B cell (primary cell): Measurements from ENCODE around the gene TMEM132D. TPM values are rescaled to one million over a fixed set of nuclear protein-coding genes. Genes with fewer than 3 reads are reported as not detected.

Experiments
- ATAC-seq: fragments of 200-7000 bp; cut with Tn5 transposase; one replicate; pipeline ENCODE4 v1.10.0; 2021; ENCODE audit warnings: low read depth, mild to moderate bottlenecking, moderate number of reproducible peaks, moderate library complexity
- CTCF ChIA-PET: fragments of 350-600 bp; sonication (Branson Sonifier 250); formaldehyde crosslinking; loops from one replicate; lab custom pipeline; 2021; ENCODE audit warnings: antibody characterized with exemption, inconsistent platforms; lab: Charles Lee
- POLR2A ChIA-PET: fragments of 350-600 bp; sonication (Branson Sonifier 250); formaldehyde crosslinking; loops from one replicate; lab custom pipeline; 2021; ENCODE audit warnings: antibody characterized with exemption; lab: Charles Lee
- DNase-seq: peaks from one replicate; pipeline ENCODE4 v3.0.0; 2013
- H2AFZ ChIP-seq: 2 replicates; pipeline ENCODE4 v1.6.1; 2012; ENCODE audit warnings: mild to moderate bottlenecking, low read depth, low read length; ENCODE audit not compliant: insufficient read depth, poor library complexity, severe bottlenecking
- H3K27ac ChIP-seq, 2 donors: 1 replicate in 1 of 2; 2 replicates in 1 of 2; pipeline ENCODE4 v1.5.1; 2012 to 2013; ENCODE audit warnings: low read length in 2 of 2, mild to moderate bottlenecking in 2 of 2, moderate library complexity in 1 of 2
- H3K27me3 ChIP-seq, 4 experiments: fragments of 200-600 bp in 1 of 4; sonication (generic) in 1 of 4; replicated peaks in 1 of 4; 1 replicate in 2 of 4; 2 replicates in 2 of 4; pipeline versions ENCODE4 v1.6.1 to v1.7.0; 2013 to 2016; ENCODE audit warnings: low read length in 3 of 4, mild to moderate bottlenecking in 2 of 4, mixed read lengths in 1 of 4, moderate library complexity in 1 of 4; ENCODE audit not compliant: insufficient read depth in 4 of 4, control insufficient read depth in 3 of 4; ENCODE audit errors: control extremely low read depth in 1 of 4
- H3K36me3 ChIP-seq, 2 experiments: replicated peaks in 1 of 2; 1 replicate in 1 of 2; 2 replicates in 1 of 2; pipeline versions ENCODE4 v1.6.1 to v1.7.1; 2013; ENCODE audit warnings: low read length in 1 of 2; ENCODE audit not compliant: insufficient read depth in 2 of 2, control insufficient read depth in 1 of 2; ENCODE audit errors: control extremely low read depth in 1 of 2, extremely low read depth in 1 of 2
- H3K4me1 ChIP-seq, 2 donors: fragments of 200-600 bp in 1 of 2; sonication (generic) in 1 of 2; 1 replicate in 1 of 2; 2 replicates in 1 of 2; pipeline versions ENCODE4 v1.5.1 to v1.6.1; 2013 to 2017; ENCODE audit warnings: low read length in 2 of 2; ENCODE audit not compliant: control insufficient read depth in 2 of 2, insufficient read depth in 2 of 2
- H3K4me2 ChIP-seq: replicated peaks from 2 replicates; pipeline ENCODE3; 2012; ENCODE audit warnings: mild to moderate bottlenecking, low read depth, low read length; ENCODE audit not compliant: poor library complexity, severe bottlenecking
- H3K4me3 ChIP-seq, 5 experiments: fragments of 200-600 bp in 1 of 5; sonication (generic) in 1 of 5; 1 replicate in 3 of 5; 2 replicates in 2 of 5; pipeline versions ENCODE4 v1.5.1 to v1.7.0; 2011 to 2016; ENCODE audit warnings: low read length in 4 of 5, mild to moderate bottlenecking in 4 of 5, low read depth in 2 of 5, control low read depth in 1 of 5, moderate library complexity in 1 of 5; ENCODE audit not compliant: insufficient read depth in 1 of 5; ENCODE audit errors: control extremely low read depth in 1 of 5, extremely low read depth in 1 of 5
- H3K79me2 ChIP-seq: fragments of 200-600 bp; sonication (generic); one replicate; pipeline ENCODE4 v1.6.0; 2016; ENCODE audit warnings: low read length; ENCODE audit not compliant: control insufficient read depth, insufficient read depth
- H3K9ac ChIP-seq: fragments of 200-600 bp; sonication (generic); 2 replicates; pipeline ENCODE4 v1.6.1; 2017; ENCODE audit warnings: mild to moderate bottlenecking, low read length, moderate library complexity
- H3K9me3 ChIP-seq, 3 donors: one replicate each; pipeline versions ENCODE4 v1.6.1 to v1.7.1; 2013; ENCODE audit warnings: low read length in 2 of 3; ENCODE audit not compliant: control insufficient read depth in 2 of 3, insufficient read depth in 1 of 3; ENCODE audit errors: control extremely low read depth in 1 of 3
- H4K20me1 ChIP-seq: 2 replicates; pipeline ENCODE4 v1.6.0; 2012; ENCODE audit warnings: mild to moderate bottlenecking, low read length; ENCODE audit not compliant: insufficient read depth, control insufficient read depth, poor library complexity, severe bottlenecking
- H3K27ac Mint-ChIP-seq: one replicate; pipeline ENCODE4 v1.8.0; 2021; ENCODE audit warnings: mixed read lengths
- H3K27me3 Mint-ChIP-seq: one replicate; pipeline ENCODE4 v1.8.0; 2021; ENCODE audit warnings: mixed read lengths
- H3K4me1 Mint-ChIP-seq: one replicate; pipeline ENCODE4 v1.8.0; 2021; ENCODE audit warnings: mixed read lengths
- H3K4me3 Mint-ChIP-seq: one replicate; pipeline ENCODE4 v1.8.0; 2021; ENCODE audit warnings: mixed read lengths
- H3K9me3 Mint-ChIP-seq: one replicate; pipeline ENCODE4 v1.8.0; 2022; ENCODE audit warnings: mixed read lengths; ENCODE audit not compliant: insufficient read depth
- EZH2 ChIP-seq: IDR thresholded peaks from 2 replicates; pipeline ENCODE4 v1.6.1; 2012; ENCODE audit warnings: borderline replicate concordance, low read depth, mild to moderate bottlenecking, moderate library complexity, low read length; ENCODE audit not compliant: insufficient read depth, poor library complexity, severe bottlenecking
- WGBS: methylation state at CpG from one replicate; pipeline ENCODE4 v1.1.5; 2013; ENCODE audit warnings: missing lambda C conversion rate; ENCODE audit not compliant: insufficient coverage; 5-methylcytosine and 5-hydroxymethylcytosine counted together
- intact Hi-C: fragments of 100-400 bp; cut with micrococcal nuclease; formaldehyde crosslinking; loops from one replicate; pipeline ENCODE4 v1.10.0; 2022
- polyA plus RNA-seq: library from polyadenylated mRNA; depleted of rRNA; stranded (reverse); fragments of >200 nt; gene quantifications from 2 replicates; pipeline ENCODE4 v1.2.3, GENCODE V29; 2012
- total RNA-seq, 2 donors: library from RNA; stranded (reverse); fragments of 120-200 nt in 1 of 2; gene quantifications; 1 replicate in 1 of 2; 2 replicates in 1 of 2; pipeline versions ENCODE4 v1.2.3 to v1.2.4, GENCODE V29; 2013 to 2022
- TF ChIP-seq, protein P1 (sequence below): fragments of 200-600 bp; IDR thresholded peaks from one replicate; pipeline ENCODE4 v1.8.0; 2022; ENCODE audit warnings: antibody characterized with exemption, mild to moderate bottlenecking

The TMEM132D gene
- total and polyA plus RNA-seq, 2 donors (not counting 1 experiment from before 2014, with no cell fraction given) = not detected

DNA sequence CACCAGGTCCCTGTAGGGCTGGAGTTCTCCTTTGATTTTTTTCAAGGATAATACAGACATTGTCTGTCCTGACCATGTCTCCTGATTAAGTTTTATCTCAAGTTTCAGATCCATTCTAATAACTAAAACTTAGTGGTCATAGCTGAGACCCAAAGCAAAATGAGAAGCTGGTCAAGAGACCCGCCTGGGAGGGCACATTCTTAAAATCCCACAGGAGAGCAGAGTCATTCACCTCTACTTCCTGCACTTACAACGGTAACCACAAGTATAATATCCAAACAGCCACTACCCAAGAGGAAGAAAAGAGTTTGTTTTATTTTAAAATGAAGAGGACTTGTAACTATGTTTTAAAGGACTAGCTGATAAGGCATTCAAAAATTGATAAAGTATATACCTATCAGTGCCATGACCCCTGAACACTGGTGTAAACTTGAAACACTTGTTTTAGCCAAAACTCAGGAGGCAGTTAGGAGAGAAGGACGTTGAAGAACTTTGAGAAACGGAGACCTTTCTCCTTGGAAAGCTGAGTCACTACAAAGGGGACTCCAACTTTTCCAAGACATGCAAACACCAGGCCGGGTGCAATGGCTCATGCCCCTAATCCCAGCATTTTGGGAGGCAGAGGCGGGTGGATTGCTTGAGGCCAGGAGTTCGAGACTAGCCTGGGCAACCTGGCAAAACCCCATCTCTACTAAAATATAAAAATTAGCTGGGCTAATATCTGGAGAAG, 572.3 kb downstream of the TMEM132D start:
- Histone ChIP-seq H3K4me1 (no peaks in the 10 kb centered on the region), H3K27ac (no peak overlapping the region), H3K27me3 (no peaks in the 10 kb centered on the region), H3K9me3 (peaks cover 0 to 8% (median 4%) of the 10 kb centered on the region in 3 donors), H3K79me2 (no peaks in the 10 kb centered on the region), H4K20me1 (no peaks in the 10 kb centered on the region), H3K4me2 (no peak overlapping the region), H2AFZ (no peak overlapping the region), H3K4me3 (no peak overlapping the region), H3K9ac (no peak overlapping the region), H3K36me3 (no peaks in the 10 kb centered on the region)
- ChIA-PET CTCF (interaction anchor here (0.6 kb wide), 1 partner anchor 166 kb away, joined by 3 read pairs; no protein-coding TSS in a partner anchor), POLR2A (no interaction called here)
- 58% methylated on average over 2 of the region's 7 CpGs for WGBS
- intact Hi-C loops = no loop called here
- H3K9me3 Mint-ChIP-seq = peaks cover 2% of the 10 kb centered on the region
- H3K27me3 Mint-ChIP-seq = no peaks in the 10 kb centered on the region
- no peak overlapping the region for H3K4me3 Mint-ChIP-seq
- no peak for ATAC-seq
- no peak overlapping the region for H3K27ac Mint-ChIP-seq
- no peak for DNase-seq
- no peaks in the 10 kb centered on the region for H3K4me1 Mint-ChIP-seq
- TF ChIP-seq, protein P1, sequence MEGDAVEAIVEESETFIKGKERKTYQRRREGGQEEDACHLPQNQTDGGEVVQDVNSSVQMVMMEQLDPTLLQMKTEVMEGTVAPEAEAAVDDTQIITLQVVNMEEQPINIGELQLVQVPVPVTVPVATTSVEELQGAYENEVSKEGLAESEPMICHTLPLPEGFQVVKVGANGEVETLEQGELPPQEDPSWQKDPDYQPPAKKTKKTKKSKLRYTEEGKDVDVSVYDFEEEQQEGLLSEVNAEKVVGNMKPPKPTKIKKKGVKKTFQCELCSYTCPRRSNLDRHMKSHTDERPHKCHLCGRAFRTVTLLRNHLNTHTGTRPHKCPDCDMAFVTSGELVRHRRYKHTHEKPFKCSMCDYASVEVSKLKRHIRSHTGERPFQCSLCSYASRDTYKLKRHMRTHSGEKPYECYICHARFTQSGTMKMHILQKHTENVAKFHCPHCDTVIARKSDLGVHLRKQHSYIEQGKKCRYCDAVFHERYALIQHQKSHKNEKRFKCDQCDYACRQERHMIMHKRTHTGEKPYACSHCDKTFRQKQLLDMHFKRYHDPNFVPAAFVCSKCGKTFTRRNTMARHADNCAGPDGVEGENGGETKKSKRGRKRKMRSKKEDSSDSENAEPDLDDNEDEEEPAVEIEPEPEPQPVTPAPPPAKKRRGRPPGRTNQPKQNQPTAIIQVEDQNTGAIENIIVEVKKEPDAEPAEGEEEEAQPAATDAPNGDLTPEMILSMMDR = no peak
- TF ChIP-seq EZH2 = no peak

DNA sequence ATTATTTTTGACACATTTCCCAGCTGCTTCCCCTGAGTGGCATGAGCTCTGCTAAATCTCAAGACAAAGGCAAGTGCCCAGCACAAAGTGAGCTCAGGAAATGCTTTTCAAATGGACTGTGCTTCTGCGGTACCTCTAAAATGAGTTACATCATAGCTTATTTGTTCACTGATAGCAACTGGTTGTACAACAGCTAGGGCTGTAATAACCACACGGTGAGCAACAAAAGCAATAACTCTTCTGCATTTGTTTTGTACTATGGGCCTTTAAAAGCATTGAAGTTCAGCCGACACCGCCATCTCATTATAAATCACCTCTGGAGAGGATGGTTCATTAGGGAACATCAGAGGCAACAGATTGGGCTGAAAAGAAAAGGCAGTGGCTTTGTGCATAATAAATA, 575.6 kb downstream of the TMEM132D start:
- TF ChIP-seq, protein P1 = no peak
- no peak for TF ChIP-seq EZH2

More for the DNA sequence above, 575.6 kb downstream of the TMEM132D start:
- Histone ChIP-seq H3K36me3 (no peaks in the 10 kb centered on the region), H3K9ac (no peak overlapping the region), H3K4me2 (no peak overlapping the region), H2AFZ (no peak overlapping the region), H3K27ac (no peak overlapping the region), H4K20me1 (no peaks in the 10 kb centered on the region), H3K4me1 (no peaks in the 10 kb centered on the region), H3K4me3 (no peak overlapping the region), H3K27me3 (no peaks in the 10 kb centered on the region), H3K9me3 (no peaks in the 10 kb centered on the region), H3K79me2 (no peaks in the 10 kb centered on the region)
- no peaks in the 10 kb centered on the region for H3K27me3 Mint-ChIP-seq
- H3K9me3 Mint-ChIP-seq = no peaks in the 10 kb centered on the region
- ATAC-seq (no peak), DNase-seq (no peak)
- 17% methylated on average over 1 of the region's 4 CpGs for WGBS
- H3K4me3 Mint-ChIP-seq = no peak overlapping the region
- intact Hi-C loops = no loop called here
- no peaks in the 10 kb centered on the region for H3K4me1 Mint-ChIP-seq
- CTCF ChIA-PET = no interaction called here
- POLR2A ChIA-PET = no interaction called here
- no peak overlapping the region for H3K27ac Mint-ChIP-seq
